Neuronal stem cell (in vitro differentiated cells): ENCODE measurements around the gene SLC11A2.

ENCODE experiments used
- DNase-seq: peaks from one replicate; pipeline ENCODE4 v3.0.0-alpha.2; 2013; ENCODE audit warnings: low spot score
- H2AFZ ChIP-seq: one replicate; pipeline ENCODE4 v1.6.1; 2013; ENCODE audit warnings: mild to moderate bottlenecking, low read length, inconsistent platforms
- H2AK5ac ChIP-seq: 2 replicates; pipeline ENCODE4 v1.6.1; 2013; ENCODE audit warnings: low read depth, mild to moderate bottlenecking, inconsistent platforms, low read length, moderate library complexity, mixed read lengths
- H2BK120ac ChIP-seq: 2 replicates; pipeline ENCODE4 v1.6.1; 2013; ENCODE audit warnings: low read depth, mild to moderate bottlenecking, inconsistent platforms, low read length, moderate library complexity, mixed read lengths
- H2BK12ac ChIP-seq: one replicate; pipeline ENCODE4 v1.6.1; 2013; ENCODE audit warnings: low read length, inconsistent platforms
- H2BK15ac ChIP-seq: 2 replicates; pipeline ENCODE4 v1.6.1; 2013; ENCODE audit warnings: mild to moderate bottlenecking, low read length, inconsistent platforms, mixed read lengths
- H2BK5ac ChIP-seq: one replicate; pipeline ENCODE4 v1.6.1; 2013; ENCODE audit warnings: inconsistent platforms, mild to moderate bottlenecking, low read length, moderate library complexity
- H3K14ac ChIP-seq: one replicate; pipeline ENCODE4 v1.6.1; 2013; ENCODE audit warnings: low read length, inconsistent platforms
- H3K18ac ChIP-seq: 2 replicates; pipeline ENCODE4 v1.6.1; 2013; ENCODE audit warnings: low read length, inconsistent platforms
- H3K23ac ChIP-seq: 2 replicates; pipeline ENCODE4 v1.6.1; 2013; ENCODE audit warnings: low read depth, mild to moderate bottlenecking, mixed read lengths, low read length, inconsistent platforms; ENCODE audit not compliant: poor library complexity
- H3K27ac ChIP-seq: replicated peaks from 3 replicates; pipeline ENCODE4 v1.5.1; 2013; ENCODE audit warnings: low read length, inconsistent platforms
- H3K27me3 ChIP-seq, 3 experiments: 2 replicates each; pipeline ENCODE4 v1.6.1; 2013; ENCODE audit warnings: low read length in 3 of 3, mild to moderate bottlenecking in 2 of 3, inconsistent platforms in 1 of 3, low read depth in 1 of 3, mixed read lengths in 1 of 3, moderate library complexity in 1 of 3; ENCODE audit not compliant: control insufficient read depth in 3 of 3, insufficient read depth in 3 of 3
- H3K36me3 ChIP-seq, 2 donors: replicated peaks in 1 of 2; 2 replicates each; pipeline ENCODE4 v1.6.1; 2013; ENCODE audit warnings: low read length in 2 of 2; ENCODE audit not compliant: control insufficient read depth in 2 of 2, insufficient read depth in 2 of 2
- H3K4ac ChIP-seq: 2 replicates; pipeline ENCODE4 v1.6.1; 2013; ENCODE audit warnings: inconsistent platforms, mild to moderate bottlenecking, low read length, moderate library complexity
- H3K4me1 ChIP-seq, 2 donors: 1 replicate in 1 of 2; 2 replicates in 1 of 2; pipeline ENCODE4 v1.6.1; 2013; ENCODE audit warnings: low read length in 2 of 2, low read depth in 1 of 2; ENCODE audit not compliant: control insufficient read depth in 2 of 2, insufficient read depth in 1 of 2
- H3K4me2 ChIP-seq: one replicate; pipeline ENCODE4 v1.6.1; 2013; ENCODE audit warnings: mild to moderate bottlenecking, low read length, inconsistent platforms; ENCODE audit not compliant: insufficient read depth, poor library complexity, severe bottlenecking
- H3K4me3 ChIP-seq, 2 donors: 2 replicates each; pipeline ENCODE4 v1.5.1; 2013; ENCODE audit warnings: low read length in 2 of 2, mild to moderate bottlenecking in 2 of 2, inconsistent platforms in 1 of 2, moderate library complexity in 1 of 2
- H3K79me1 ChIP-seq: one replicate; pipeline ENCODE4 v1.6.1; 2013; ENCODE audit warnings: low read depth, mild to moderate bottlenecking, inconsistent platforms, low read length, moderate library complexity
- H3K9ac ChIP-seq: one replicate; pipeline ENCODE4 v1.6.1; 2013; ENCODE audit warnings: mild to moderate bottlenecking, low read depth, low read length, inconsistent platforms; ENCODE audit not compliant: poor library complexity
- H3K9me3 ChIP-seq, 2 donors: replicated peaks in 1 of 2; 2 replicates each; pipeline versions ENCODE3 to v1.6.1; 2013; ENCODE audit warnings: low read length in 2 of 2, mild to moderate bottlenecking in 2 of 2, inconsistent platforms in 1 of 2, low read depth in 1 of 2, mixed read lengths in 1 of 2, moderate library complexity in 1 of 2; ENCODE audit not compliant: control insufficient read depth in 2 of 2, insufficient read depth in 1 of 2
- H4K8ac ChIP-seq: one replicate; pipeline ENCODE4 v1.6.1; 2013; ENCODE audit warnings: low read depth, mild to moderate bottlenecking, inconsistent platforms, low read length, moderate library complexity
- H4K91ac ChIP-seq: one replicate; pipeline ENCODE4 v1.6.1; 2013; ENCODE audit warnings: low read length, low read depth, mild to moderate bottlenecking, inconsistent platforms; ENCODE audit not compliant: poor library complexity
- WGBS, 2 donors: extraction: QIAGEN DNeasy Blood & Tissue Kit; methylation state at CpG; one replicate each; pipeline ENCODE4 v1.1.7; 2013; ENCODE audit warnings: missing lambda C conversion rate in 2 of 2, mixed read lengths in 1 of 2; ENCODE audit not compliant: insufficient read length in 2 of 2, insufficient replicate concordance in 1 of 2; ENCODE audit errors: extremely low coverage in 2 of 2; 5-methylcytosine and 5-hydroxymethylcytosine counted together

SLC11A2 gene

GRCh38 chr12:51004504-51004903 lies 21.7 kb downstream of the SLC11A2 start:
- H3K27ac ChIP-seq, result no peak overlapping the region

GRCh38 chr12:51001799-51002198 lies 24.4 kb downstream of the SLC11A2 start:
- H3K9me3 ChIP-seq, result peaks cover 0 to 2% of the 10 kb centered on the region in 2 donors
- no peaks in the 10 kb centered on the region for H3K27me3 ChIP-seq
- no peak for DNase-seq

More at GRCh38 chr12:51004504-51004903, 21.7 kb downstream of the SLC11A2 start:
- no peak overlapping the region for H2AFZ ChIP-seq
- H3K4ac ChIP-seq, result no peak overlapping the region
- no peak overlapping the region for H3K4me3 ChIP-seq
- H3K9me3 ChIP-seq, result peaks cover 0 to 2% of the 10 kb centered on the region in 2 donors
- peaks cover 1% of the 10 kb centered on the region for H3K79me1 ChIP-seq
- H4K8ac ChIP-seq, result peak overlapping the region; percentile 43
- H3K36me3 ChIP-seq, result peaks cover 11 to 57% of the 10 kb centered on the region in 2 donors
- H3K23ac ChIP-seq, result no peak overlapping the region
- H3K4me1 ChIP-seq, result peaks cover 0 to 3% of the 10 kb centered on the region in 2 donors
- H3K9ac ChIP-seq, result no peak overlapping the region
- H3K18ac ChIP-seq, result no peak overlapping the region
- no peak overlapping the region for H2BK5ac ChIP-seq
- no peak overlapping the region for H4K91ac ChIP-seq
- H3K14ac ChIP-seq, result no peak overlapping the region
- WGBS, 2 donors, result no CpG with 5 or more reads among the region's 6 CpGs
- no peak overlapping the region for H2AK5ac ChIP-seq
- no peaks in the 10 kb centered on the region for H3K27me3 ChIP-seq
- H2BK120ac ChIP-seq, result no peak overlapping the region
- H2BK12ac ChIP-seq, result no peak overlapping the region
- H2BK15ac ChIP-seq, result no peak overlapping the region
- no peak overlapping the region for H3K4me2 ChIP-seq
- no peak for DNase-seq

GRCh38 chr12:51000245-51000644 lies 25.9 kb downstream of the SLC11A2 start:
- Histone ChIP-seq H3K4me3 (no peak overlapping the region), H3K4me1 (no peaks in the 10 kb centered on the region), H3K27ac (no peak overlapping the region), H3K4ac (no peak overlapping the region), H3K23ac (no peak overlapping the region), H3K9me3 (peaks cover 0 to 2% of the 10 kb centered on the region in 2 donors), H2AFZ (no peak overlapping the region), H3K4me2 (no peak overlapping the region), H3K9ac (no peak overlapping the region), H2BK120ac (no peak overlapping the region), H2AK5ac (no peak overlapping the region), H4K91ac (no peak overlapping the region), H4K8ac (no peak overlapping the region), H3K79me1 (peaks cover 1% of the 10 kb centered on the region), H3K27me3 (no peaks in the 10 kb centered on the region), H2BK5ac (no peak overlapping the region), H3K18ac (no peak overlapping the region), H3K14ac (no peak overlapping the region), H2BK15ac (no peak overlapping the region), H3K36me3 (peaks cover 10 to 68% of the 10 kb centered on the region in 2 donors), H2BK12ac (no peak overlapping the region)
- DNase-seq, result no peak
- no CpG with 5 or more reads among the region's 7 CpGs for WGBS, 2 donors

More at GRCh38 chr12:51001799-51002198, 24.4 kb downstream of the SLC11A2 start:
- Histone ChIP-seq H3K14ac (no peak overlapping the region), H3K9ac (peak overlapping the region; percentile 44), H3K79me1 (peaks cover 1% of the 10 kb centered on the region), H2BK12ac (no peak overlapping the region), H2AK5ac (no peak overlapping the region), H4K8ac (no peak overlapping the region), H3K4me1 (no peaks in the 10 kb centered on the region), H2AFZ (no peak overlapping the region), H2BK5ac (no peak overlapping the region), H2BK120ac (no peak overlapping the region), H3K27ac (no peak overlapping the region), H3K18ac (no peak overlapping the region), H3K4me3 (no peak overlapping the region), H3K23ac (no peak overlapping the region), H4K91ac (no peak overlapping the region), H2BK15ac (no peak overlapping the region), H3K4ac (no peak overlapping the region), H3K36me3 (peaks cover 7 to 62% of the 10 kb centered on the region in 2 donors), H3K4me2 (no peak overlapping the region)
- no CpG with 5 or more reads among the region's 1 CpG for WGBS, 2 donors

- H4K8ac ChIP-seq, result no peak overlapping the region
- no peak for DNase-seq
- WGBS, 2 donors, result no CpG with 5 or more reads among the region's 4 CpGs
- H3K9ac ChIP-seq, result no peak overlapping the region
- H3K9me3 ChIP-seq, result no peaks in the 10 kb centered on the region
- H3K4ac ChIP-seq, result no peak overlapping the region
- H3K4me3 ChIP-seq, result no peak overlapping the region
- no peak overlapping the region for H3K4me2 ChIP-seq
- H3K23ac ChIP-seq, result no peak overlapping the region
- no peak overlapping the region for H2BK120ac ChIP-seq
- no peak overlapping the region for H2AFZ ChIP-seq
- H4K91ac ChIP-seq, result no peak overlapping the region
- H2AK5ac ChIP-seq, result no peak overlapping the region
- H3K18ac ChIP-seq, result no peak overlapping the region
- no peak overlapping the region for H2BK12ac ChIP-seq
- no peak overlapping the region for H2BK15ac ChIP-seq
- no peak overlapping the region for H3K14ac ChIP-seq
- H3K36me3 ChIP-seq, result peaks cover 4 to 68% of the 10 kb centered on the region in 2 donors
- H3K79me1 ChIP-seq, result no peaks in the 10 kb centered on the region
- H3K27ac ChIP-seq, result no peak overlapping the region
- H3K4me1 ChIP-seq, result no peaks in the 10 kb centered on the region
- H2BK5ac ChIP-seq, result no peak overlapping the region
- H3K27me3 ChIP-seq, result no peaks in the 10 kb centered on the region
Observed at GRCh38 chr12:50999093-50999492, 27.1 kb downstream of the SLC11A2 start.
